Ishikawa (cell line): Measurements from ENCODE around the gene ZCCHC7.

Experiments used
- CEBPB ChIP-seq: IDR thresholded peaks from 2 replicates; pipeline ENCODE4 v1.6.1; 2012
- CREB1 ChIP-seq: IDR thresholded peaks from 2 replicates; pipeline ENCODE4 v1.6.1; 2012; ENCODE audit warnings: low read depth
- EGR1 ChIP-seq: IDR thresholded peaks from 2 replicates; pipeline ENCODE4 v1.6.1; 2012
- EP300 ChIP-seq: IDR thresholded peaks from 2 replicates; pipeline ENCODE4 v1.6.1; 2012; ENCODE audit warnings: borderline replicate concordance
- FOXM1 ChIP-seq: IDR thresholded peaks from 2 replicates; pipeline ENCODE4 v1.6.1; 2012; ENCODE audit warnings: low read depth, borderline replicate concordance
- MAX ChIP-seq: IDR thresholded peaks from 2 replicates; pipeline ENCODE4 v1.6.1; 2012
- NFIC ChIP-seq: IDR thresholded peaks from 2 replicates; pipeline ENCODE4 v1.6.1; 2012
- RAD21 ChIP-seq: IDR thresholded peaks from 2 replicates; pipeline ENCODE4 v1.6.1; 2012; ENCODE audit warnings: low read depth
- REST ChIP-seq: IDR thresholded peaks from 2 replicates; pipeline ENCODE4 v1.6.1; 2012; ENCODE audit warnings: low read depth, mild to moderate bottlenecking
- TAF1 ChIP-seq: IDR thresholded peaks from 2 replicates; pipeline ENCODE4 v1.6.1; 2012; ENCODE audit warnings: low read depth, mild to moderate bottlenecking
- TCF12 ChIP-seq: IDR thresholded peaks from 2 replicates; pipeline ENCODE4 v1.6.1; 2012; ENCODE audit warnings: low read depth
- TEAD4 ChIP-seq: IDR thresholded peaks from 2 replicates; pipeline ENCODE4 v1.6.1; 2012
- USF1 ChIP-seq: IDR thresholded peaks from 2 replicates; pipeline ENCODE4 v1.6.1; 2012
- YY1 ChIP-seq: IDR thresholded peaks from 2 replicates; pipeline ENCODE4 v1.6.1; 2012; ENCODE audit warnings: low read depth
- ZBTB7A ChIP-seq: IDR thresholded peaks from 2 replicates; pipeline ENCODE4 v1.6.1; 2012; ENCODE audit warnings: low read depth

Gene ZCCHC7

GRCh38 chr9:37335238-37335637, 214.9 kb downstream of the ZCCHC7 start:
- TF ChIP-seq RAD21: no peak
- TF ChIP-seq TEAD4: no peak
- no peak for TF ChIP-seq NFIC
- no peak for TF ChIP-seq YY1
- no peak for TF ChIP-seq TCF12
- TF ChIP-seq TAF1: no peak
- TF ChIP-seq EP300: no peak
- no peak for TF ChIP-seq EGR1
- no peak for TF ChIP-seq CREB1
- TF ChIP-seq ZBTB7A: no peak
- TF ChIP-seq CEBPB: no peak
- TF ChIP-seq FOXM1: no peak
- no peak for TF ChIP-seq MAX
- no peak for TF ChIP-seq USF1
- TF ChIP-seq REST: no peak

- TF ChIP-seq MAX (no peak), ZBTB7A (no peak), EP300 (no peak), USF1 (no peak), FOXM1 (no peak), NFIC (no peak), TEAD4 (no peak), TAF1 (no peak), CEBPB (no peak), RAD21 (no peak), YY1 (no peak), CREB1 (no peak)
Observed at GRCh38 chr9:37336150-37336549, 215.8 kb downstream of the ZCCHC7 start.

- TF ChIP-seq YY1: no peak
- TF ChIP-seq RAD21: no peak
- no peak for TF ChIP-seq EGR1
- TF ChIP-seq FOXM1: no peak
- TF ChIP-seq TAF1: no peak
- no peak for TF ChIP-seq NFIC
- no peak for TF ChIP-seq CEBPB
- no peak for TF ChIP-seq EP300
- no peak for TF ChIP-seq TCF12
- TF ChIP-seq CREB1: no peak
- no peak for TF ChIP-seq REST
- TF ChIP-seq MAX: no peak
- TF ChIP-seq USF1: no peak
- no peak for TF ChIP-seq ZBTB7A
- TF ChIP-seq TEAD4: no peak
Observed at GRCh38 chr9:37337301-37337890, 217.0 kb downstream of the ZCCHC7 start.

- TF ChIP-seq TAF1 (no peak), CREB1 (no peak), EGR1 (no peak), USF1 (no peak), TEAD4 (no peak), REST (no peak), FOXM1 (no peak), RAD21 (no peak), YY1 (no peak), TCF12 (no peak), NFIC (no peak), CEBPB (no peak), EP300 (no peak)
Observed at GRCh38 chr9:37338218-37338617, 217.8 kb downstream of the ZCCHC7 start.
